Neural crest cell (in vitro differentiated cells): ENCODE measurements around the gene PXDN. TPM values are rescaled to one million over a fixed set of nuclear protein-coding genes. Genes with fewer than 3 reads are reported as not detected.
A peak's percentile ranks its signal among the peaks of the same experiment; 100 is the strongest.

ENCODE experiments used
- DNase-seq: peaks from one replicate; pipeline ENCODE4 v3.0.0; 2021; ENCODE audit warnings: low read depth, mixed read lengths, low spot score
- H3K27ac Mint-ChIP-seq: one replicate; pipeline ENCODE4 v1.8.0; 2021; ENCODE audit warnings: mild to moderate bottlenecking, mixed read lengths; ENCODE audit not compliant: unreplicated experiment
- H3K27me3 Mint-ChIP-seq: 2 replicates; pipeline ENCODE4 v1.8.0; 2021; ENCODE audit warnings: low read depth, mild to moderate bottlenecking, mixed read lengths
- H3K36me3 Mint-ChIP-seq: 2 replicates; pipeline ENCODE4 v1.8.0; 2021; ENCODE audit warnings: low read depth, mild to moderate bottlenecking, mixed read lengths
- H3K4me1 Mint-ChIP-seq: 2 replicates; pipeline ENCODE4 v1.8.0; 2021; ENCODE audit warnings: mixed read lengths
- H3K4me3 Mint-ChIP-seq: one replicate; pipeline ENCODE4 v1.8.0; 2021; ENCODE audit warnings: mild to moderate bottlenecking, mixed read lengths
- H3K9me3 Mint-ChIP-seq: 2 replicates; pipeline ENCODE4 v1.8.0; 2021; ENCODE audit warnings: mixed read lengths
- total RNA-seq: library from RNA; stranded (reverse); gene quantifications from 2 replicates; pipeline ENCODE4 v1.2.1, GENCODE V29; 2021
- TF ChIP-seq, protein P1 (sequence below): fragments of 200-600 bp; sonication (generic); conservative IDR thresholded peaks from 2 replicates; pipeline ENCODE4 v1.5.0; 2021; ENCODE audit warnings: antibody characterized with exemption, mild to moderate bottlenecking

The PXDN gene
- total RNA-seq, 1 donor from 2014 or later: 218 TPM

GRCh38 chr2:1662606-1663180 is 81.6 kb downstream of the PXDN start:
- H3K9me3 Mint-ChIP-seq: no peaks in the 10 kb centered on the region
- no peak for DNase-seq
- H3K36me3 Mint-ChIP-seq: peaks cover 32% of the 10 kb centered on the region
- peak overlapping the region; percentile 58 for H3K27ac Mint-ChIP-seq
- H3K4me3 Mint-ChIP-seq: no peak overlapping the region
- peaks cover 23% of the 10 kb centered on the region for H3K4me1 Mint-ChIP-seq
- H3K27me3 Mint-ChIP-seq: no peaks in the 10 kb centered on the region
- TF ChIP-seq, protein P1, sequence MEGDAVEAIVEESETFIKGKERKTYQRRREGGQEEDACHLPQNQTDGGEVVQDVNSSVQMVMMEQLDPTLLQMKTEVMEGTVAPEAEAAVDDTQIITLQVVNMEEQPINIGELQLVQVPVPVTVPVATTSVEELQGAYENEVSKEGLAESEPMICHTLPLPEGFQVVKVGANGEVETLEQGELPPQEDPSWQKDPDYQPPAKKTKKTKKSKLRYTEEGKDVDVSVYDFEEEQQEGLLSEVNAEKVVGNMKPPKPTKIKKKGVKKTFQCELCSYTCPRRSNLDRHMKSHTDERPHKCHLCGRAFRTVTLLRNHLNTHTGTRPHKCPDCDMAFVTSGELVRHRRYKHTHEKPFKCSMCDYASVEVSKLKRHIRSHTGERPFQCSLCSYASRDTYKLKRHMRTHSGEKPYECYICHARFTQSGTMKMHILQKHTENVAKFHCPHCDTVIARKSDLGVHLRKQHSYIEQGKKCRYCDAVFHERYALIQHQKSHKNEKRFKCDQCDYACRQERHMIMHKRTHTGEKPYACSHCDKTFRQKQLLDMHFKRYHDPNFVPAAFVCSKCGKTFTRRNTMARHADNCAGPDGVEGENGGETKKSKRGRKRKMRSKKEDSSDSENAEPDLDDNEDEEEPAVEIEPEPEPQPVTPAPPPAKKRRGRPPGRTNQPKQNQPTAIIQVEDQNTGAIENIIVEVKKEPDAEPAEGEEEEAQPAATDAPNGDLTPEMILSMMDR: no peak

DNA sequence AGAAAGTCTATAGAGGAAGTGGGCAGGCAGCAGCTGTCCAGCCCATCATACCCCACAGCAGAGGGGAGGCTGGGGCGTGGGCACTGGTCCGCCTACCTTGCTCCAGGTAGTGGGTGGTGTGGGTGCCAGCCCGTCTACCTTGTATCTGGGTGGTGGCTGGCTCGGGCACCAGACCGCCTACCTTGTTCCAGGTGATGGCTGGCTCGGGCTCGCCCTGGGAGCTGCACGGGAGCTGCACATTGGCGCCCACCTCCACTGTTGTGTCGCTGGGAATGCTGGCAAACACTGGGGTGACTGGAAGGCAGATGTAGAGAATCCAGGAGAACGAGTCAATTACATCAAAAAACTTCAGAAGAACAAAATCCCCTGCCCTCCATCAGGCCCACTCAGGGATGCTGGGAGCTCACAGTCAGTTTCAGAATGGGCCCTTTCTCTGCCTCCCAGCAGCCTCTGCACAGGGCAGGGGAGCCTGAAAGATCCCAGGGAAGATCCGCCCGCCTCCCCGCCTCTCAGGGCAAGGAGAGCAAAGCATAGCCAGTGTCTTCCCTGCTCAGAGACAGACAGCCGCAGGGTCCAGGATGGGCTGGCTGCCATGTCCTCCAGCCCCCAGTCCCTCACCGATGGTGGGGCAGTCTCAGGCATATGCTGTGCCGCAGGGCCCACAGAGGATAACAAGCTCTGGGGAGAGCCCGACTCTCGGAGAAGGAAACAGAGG is 82.3 kb downstream of the PXDN start:
- peaks cover 30% of the 10 kb centered on the region for H3K36me3 Mint-ChIP-seq
- H3K4me1 Mint-ChIP-seq: peaks cover 23% of the 10 kb centered on the region
- H3K27me3 Mint-ChIP-seq: no peaks in the 10 kb centered on the region
- no peaks in the 10 kb centered on the region for H3K9me3 Mint-ChIP-seq
- H3K27ac Mint-ChIP-seq: peak overlapping the region; percentile 93
- TF ChIP-seq, protein P1: no peak
- H3K4me3 Mint-ChIP-seq: no peak overlapping the region
- DNase-seq: no peak

- H3K27me3 Mint-ChIP-seq: no peaks in the 10 kb centered on the region
- H3K4me1 Mint-ChIP-seq: peaks cover 23% of the 10 kb centered on the region
- no peaks in the 10 kb centered on the region for H3K9me3 Mint-ChIP-seq
- H3K27ac Mint-ChIP-seq: peak overlapping the region; percentile 27
- H3K4me3 Mint-ChIP-seq: peak overlapping the region; percentile 27
- TF ChIP-seq, protein P1: no peak
- no peak for DNase-seq
- H3K36me3 Mint-ChIP-seq: peaks cover 29% of the 10 kb centered on the region
Measured at GRCh38 chr2:1660656-1661640, 83.4 kb downstream of the PXDN start.

DNA sequence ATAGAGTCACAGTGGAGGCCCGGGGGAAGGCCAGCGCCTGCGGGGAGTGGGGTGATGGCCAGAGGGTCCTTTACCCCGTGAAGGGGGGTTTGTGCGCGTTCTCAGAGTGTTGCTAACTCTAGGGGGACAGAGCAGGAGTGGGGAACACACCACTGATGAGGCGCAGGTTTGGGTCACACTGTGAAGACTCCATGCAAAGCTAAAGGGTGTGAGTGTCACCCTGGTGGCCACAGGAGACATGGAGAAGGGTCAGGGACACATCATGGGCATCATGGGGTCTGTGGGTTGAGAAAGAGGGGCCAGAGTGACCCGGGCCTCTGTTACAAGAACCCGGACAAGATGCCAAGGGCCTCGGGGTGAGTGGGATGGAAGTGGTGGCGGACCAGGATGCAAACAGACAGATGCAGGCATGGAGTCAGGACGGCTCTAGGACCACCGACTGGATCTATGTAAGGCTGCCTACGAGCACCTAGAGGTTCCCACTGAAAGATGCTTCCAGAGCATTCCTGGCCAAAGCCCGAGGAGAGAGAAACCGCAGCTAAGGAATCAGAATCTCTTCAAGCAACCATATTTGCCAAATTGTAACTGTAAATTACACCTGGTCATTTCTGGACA is 84.3 kb downstream of the PXDN start:
- H3K36me3 Mint-ChIP-seq: peaks cover 20% of the 10 kb centered on the region

More for the DNA sequence above, 84.3 kb downstream of the PXDN start:
- H3K4me1 Mint-ChIP-seq: peaks cover 16% of the 10 kb centered on the region
- no peak for DNase-seq
- TF ChIP-seq, protein P1: no peak
- H3K9me3 Mint-ChIP-seq: no peaks in the 10 kb centered on the region
- H3K27ac Mint-ChIP-seq: peak overlapping the region; percentile 74
- no peak overlapping the region for H3K4me3 Mint-ChIP-seq
- no peaks in the 10 kb centered on the region for H3K27me3 Mint-ChIP-seq
